ENCODE data around the gene TERT.
"Not testable (repeated sequence)": the region's sequence is repeated elsewhere in the genome, so short reads cannot be mapped to it uniquely, and the experiment has no call there.

The TERT gene

GRCh38 chr5:1231354-1231905, 63.4 kb downstream of the TERT start:
- no peak for DNase-seq

GRCh38 chr5:1230551-1230950, 64.3 kb downstream of the TERT start:
- DNase-seq = no peak

GRCh38 chr5:1229822-1230221, 65.0 kb downstream of the TERT start:
- no peak for DNase-seq

GRCh38 chr5:1229023-1229422, 65.8 kb downstream of the TERT start:
- not testable (repeated sequence) for DNase-seq

GRCh38 chr5:1228120-1228519, 66.7 kb downstream of the TERT start:
- no peak for DNase-seq

- DNase-seq = no peak
Measured at GRCh38 chr5:1227667-1228066, 67.2 kb downstream of the TERT start.

- DNase-seq = no peak
Measured at GRCh38 chr5:1226839-1227581, 67.9 kb downstream of the TERT start.

- DNase-seq = no peak
Measured at GRCh38 chr5:1226231-1226630, 68.6 kb downstream of the TERT start.

GRCh38 chr5:1225081-1225480, 69.8 kb downstream of the TERT start, which contains the start of gene SLC6A18:
TSS of gene SLC6A18 (plus strand) at chr5:1225381. CDS start at chr5:1225478, 97 bp downstream.
- DNase-seq = no peak

GRCh38 chr5:1224631-1225030, 70.2 kb downstream of the TERT start:
- DNase-seq = no peak

- DNase-seq = no peak
Measured at GRCh38 chr5:1223278-1223670, 71.6 kb downstream of the TERT start.

GRCh38 chr5:1222621-1223277, 72.1 kb downstream of the TERT start:
- DNase-seq = no peak

GRCh38 chr5:1222147-1222546, 72.7 kb downstream of the TERT start:
- DNase-seq = no peak

GRCh38 chr5:1221721-1222120, 73.1 kb downstream of the TERT start:
- DNase-seq = no peak

GRCh38 chr5:1220831-1221230, 74.0 kb downstream of the TERT start:
- DNase-seq = no peak

GRCh38 chr5:1220351-1220750, 74.5 kb downstream of the TERT start:
- no peak for DNase-seq

GRCh38 chr5:1219768-1220100, 75.1 kb downstream of the TERT start:
- DNase-seq = no peak

- DNase-seq = no peak
Measured at GRCh38 chr5:1219098-1219767, 75.6 kb downstream of the TERT start.

- no peak for DNase-seq
Measured at GRCh38 chr5:1218351-1219080, 76.4 kb downstream of the TERT start.

- no peak for DNase-seq
Measured at GRCh38 chr5:1217596-1218206, 77.2 kb downstream of the TERT start.

GRCh38 chr5:1216918-1217295, 78.0 kb downstream of the TERT start:
- DNase-seq = no peak

GRCh38 chr5:1216211-1216917, 78.5 kb downstream of the TERT start:
- DNase-seq = no peak

Measured in CD4-positive, alpha-beta T cell treated with Interleukin-17A for 4 hours (primary cell).